Upper lobe of left lung (tissue), 4 donors: ENCODE results near the gene LILRB3.
"Not testable (repeated sequence)": the region's sequence is repeated elsewhere in the genome, so short reads cannot be mapped to it uniquely, and the experiment has no call there.

Experiments
- CTCF ChIP-seq, 6 experiments: fragments of 450-650 bp in 4 of 6; fragments of 200-600 bp in 2 of 6; sonication (generic) in 2 of 6; IDR thresholded peaks; one replicate each; pipeline ENCODE4 v1.5.1; 2016 to 2019; ENCODE audit warnings: antibody characterized with exemption in 6 of 6
- POLR2A ChIP-seq, 4 donors: fragments of 450-650 bp; IDR thresholded peaks; one replicate each; pipeline ENCODE4 v1.5.1; 2016 to 2017; ENCODE audit warnings: antibody characterized with exemption in 4 of 4, mild to moderate bottlenecking in 2 of 4
- POLR2AphosphoS5 ChIP-seq, 2 donors: sonication (generic); formaldehyde crosslinking; IDR thresholded peaks; one replicate each; pipeline ENCODE4 v1.5.1; 2017; ENCODE audit warnings: antibody characterized with exemption in 2 of 2

DNA sequence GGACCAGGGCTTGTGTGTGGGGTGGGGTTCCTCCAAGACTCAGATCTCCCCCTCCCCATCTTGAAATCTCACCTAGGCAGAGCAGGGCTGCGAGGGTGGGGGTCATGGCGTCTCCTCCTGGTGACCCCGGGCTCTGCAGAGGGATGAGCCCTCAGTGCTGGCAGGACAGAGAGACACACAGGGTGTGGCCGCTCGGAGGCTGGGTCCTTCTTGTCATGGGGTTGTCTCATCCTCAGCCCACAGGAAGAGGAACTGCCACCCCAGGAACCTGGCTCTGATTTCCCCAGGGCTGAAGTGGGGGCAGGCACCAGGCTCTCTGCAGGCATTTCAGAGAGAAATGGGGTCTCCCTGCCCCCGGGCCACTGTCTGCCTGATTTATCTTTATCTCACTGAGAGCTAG, 19.8 kb upstream of the LILRB3 start, which contains the start of gene LILRA6:
- TF ChIP-seq POLR2A, CTCF, POLR2AphosphoS5 (IDR thresholded peaks at IDR 0.05): not testable (repeated sequence)
